RKO (cell line): ENCODE measurements around the gene RNLS.

Source experiments
- DNase-seq: peaks from one replicate; pipeline ENCODE4 v3.0.0-alpha.2; 2016; ENCODE audit warnings: low spot score

RNLS gene

DNA sequence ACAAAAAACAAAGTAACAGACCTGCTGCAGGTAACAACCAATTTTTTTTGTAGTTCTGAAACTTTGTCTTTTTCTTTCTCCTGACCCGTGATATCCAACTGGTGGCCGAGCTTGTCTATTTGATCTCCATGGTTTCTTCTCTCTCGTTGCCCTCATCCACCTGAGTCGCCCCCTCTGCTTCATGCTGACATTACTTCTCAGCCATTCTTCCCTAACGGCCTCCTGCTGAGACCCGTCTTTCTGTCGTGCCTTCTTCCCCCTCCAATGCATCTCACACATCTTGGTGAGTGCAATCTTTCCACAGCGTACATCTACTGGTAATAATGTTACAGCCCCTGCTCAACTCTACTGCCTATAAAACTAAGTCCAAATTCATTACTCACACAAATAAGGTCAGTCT lies 352.9 kb downstream of the RNLS start:
- no peak for DNase-seq

DNA sequence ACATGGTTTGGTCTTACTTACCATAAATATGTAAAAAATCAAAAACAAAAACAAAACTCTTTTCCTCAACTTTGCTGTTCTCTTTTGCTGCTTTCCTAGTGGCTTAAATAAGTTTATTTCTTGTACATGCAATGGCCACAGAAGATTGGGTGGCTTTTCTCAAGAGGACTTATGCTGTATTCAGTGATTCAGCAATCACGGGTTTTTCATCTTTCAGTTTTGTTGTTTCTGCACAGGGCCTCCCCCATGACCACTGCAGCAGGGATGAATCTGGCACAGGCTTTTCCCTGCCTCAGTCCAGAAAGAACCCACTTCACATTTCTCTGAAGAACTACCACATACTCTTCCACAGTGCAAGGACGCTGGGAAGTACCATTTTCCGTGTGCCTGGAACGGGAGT lies 355.0 kb downstream of the RNLS start:
- DNase-seq: no peak

DNA sequence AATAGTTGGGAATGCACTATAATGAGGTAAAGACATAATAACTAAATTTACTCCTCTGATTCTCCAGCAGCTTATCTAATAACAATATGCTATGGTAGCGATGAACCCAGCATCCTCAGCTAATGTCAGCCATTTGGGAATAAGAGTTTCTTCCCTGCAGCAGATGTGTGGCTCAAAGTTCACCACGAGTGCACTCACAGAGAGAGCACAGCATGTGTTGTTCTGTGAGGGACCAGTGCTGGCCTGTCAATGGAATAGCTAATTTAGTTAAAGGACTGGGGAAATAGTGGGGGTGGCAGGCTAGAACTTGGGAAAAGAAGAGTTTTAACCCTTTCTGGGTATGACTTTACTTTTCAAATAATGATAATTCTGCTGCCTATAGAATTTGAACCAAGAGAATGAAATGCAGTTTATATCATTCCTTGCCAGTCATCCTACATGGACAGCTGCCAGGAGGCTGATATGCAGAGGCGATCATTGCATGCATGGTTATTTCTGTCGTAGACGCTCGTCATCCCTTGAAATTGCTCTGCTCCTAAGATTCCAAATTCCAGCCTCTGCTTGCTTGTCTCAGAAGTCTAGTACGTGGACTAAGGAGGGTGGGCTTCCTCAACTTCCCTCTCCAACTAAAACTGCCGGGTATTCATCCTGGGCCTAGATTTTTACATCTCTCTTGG lies 355.6 kb downstream of the RNLS start:
- no peak for DNase-seq

GRCh38 chr10:88226891-88227290 lies 356.2 kb downstream of the RNLS start:
- DNase-seq: no peak

DNA sequence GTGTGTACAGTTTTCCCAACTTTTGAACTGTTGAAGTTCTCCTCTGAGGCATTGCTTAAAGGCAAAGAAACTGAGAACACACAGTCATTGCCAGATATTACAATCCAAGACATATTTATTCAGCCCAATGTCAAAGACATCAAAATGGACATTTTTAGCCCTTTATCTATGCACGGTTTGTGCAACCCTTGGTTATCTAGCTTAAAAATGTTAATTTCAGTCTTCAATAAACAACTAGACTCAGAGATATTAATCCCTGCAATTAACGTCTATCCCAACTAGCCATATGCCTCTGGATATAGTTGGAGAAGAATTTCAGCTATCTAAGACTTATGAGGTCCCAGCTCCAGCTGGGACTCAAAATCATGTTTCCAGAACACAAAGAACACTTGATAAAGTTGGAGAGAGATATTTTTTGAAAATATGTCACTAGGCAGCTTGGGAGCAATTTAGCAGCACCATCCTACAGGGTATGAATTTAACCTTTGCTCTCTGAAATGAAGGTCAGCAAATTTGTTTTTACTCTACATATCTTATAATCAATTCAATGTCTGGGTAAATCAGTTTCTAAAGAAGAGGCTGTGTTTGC lies 357.0 kb downstream of the RNLS start:
- DNase-seq: no peak
